Lower leg skin (tissue), 3 donors: ENCODE data around the gene NES.

Experiments used
- CTCF ChIP-seq, 3 donors: fragments of 450-650 bp; IDR thresholded peaks; one replicate each; pipeline ENCODE4 v1.5.1; 2016; ENCODE audit warnings: antibody characterized with exemption in 3 of 3, mild to moderate bottlenecking in 3 of 3, moderate library complexity in 2 of 3
- POLR2A ChIP-seq, 2 donors: fragments of 450-650 bp; IDR thresholded peaks; one replicate each; pipeline ENCODE4 v1.6.1; 2016 to 2017; ENCODE audit warnings: antibody characterized with exemption in 2 of 2, mild to moderate bottlenecking in 1 of 2, moderate library complexity in 1 of 2

DNA sequence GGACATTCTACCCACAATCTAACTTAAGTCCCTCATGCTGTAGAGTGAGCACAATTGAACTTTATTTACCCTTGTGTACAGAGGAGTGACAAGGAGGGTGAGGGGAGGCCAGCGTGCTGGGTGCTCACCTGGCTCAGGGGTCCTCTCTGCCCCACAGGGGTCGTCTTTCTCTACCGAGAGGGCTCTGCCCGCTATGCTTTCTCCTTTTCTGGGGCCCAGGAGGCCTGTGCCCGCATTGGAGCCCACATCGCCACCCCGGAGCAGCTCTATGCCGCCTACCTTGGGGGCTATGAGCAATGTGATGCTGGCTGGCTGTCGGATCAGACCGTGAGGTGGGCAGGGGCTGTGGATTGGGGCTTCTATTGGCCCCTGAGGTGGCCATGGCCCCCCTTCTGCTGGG, 29.9 kb downstream of the NES start:
- no peak for TF ChIP-seq CTCF (IDR thresholded peaks at IDR 0.05)
- no peak for TF ChIP-seq POLR2A (IDR thresholded peaks at IDR 0.05)
